GM19023 (cell line): ENCODE data around the gene KCTD1.

Experiments
- ATAC-seq: cut with Tn5 transposase; IDR thresholded peaks from one replicate; pipeline ENCODE4 v1.9.1; 2021; ENCODE audit warnings: mild to moderate bottlenecking, moderate library complexity; ENCODE audit not compliant: unreplicated experiment

Gene KCTD1

GRCh38 chr18:26487437-26487836, 60.9 kb downstream of the KCTD1 start:
- ATAC-seq, result peak; percentile 90

GRCh38 chr18:26483633-26484032, 64.7 kb downstream of the KCTD1 start:
- no peak for ATAC-seq

- ATAC-seq, result no peak
Observed at GRCh38 chr18:26482569-26482968, 65.8 kb downstream of the KCTD1 start.

- ATAC-seq, result no peak
Observed at GRCh38 chr18:26480897-26481795, 67.2 kb downstream of the KCTD1 start.

GRCh38 chr18:26479681-26480079, 68.7 kb downstream of the KCTD1 start:
- no peak for ATAC-seq

- ATAC-seq, result no peak
Observed at GRCh38 chr18:26479065-26479680, 69.2 kb downstream of the KCTD1 start.

GRCh38 chr18:26477828-26478466, 70.4 kb downstream of the KCTD1 start:
- ATAC-seq, result no peak

- ATAC-seq, result no peak
Observed at GRCh38 chr18:26476697-26477096, 71.7 kb downstream of the KCTD1 start.

GRCh38 chr18:26474542-26474941, 73.8 kb downstream of the KCTD1 start:
- no peak for ATAC-seq

- no peak for ATAC-seq
Observed at GRCh38 chr18:26473672-26474071, 74.7 kb downstream of the KCTD1 start.

GRCh38 chr18:26471826-26472225, 76.5 kb downstream of the KCTD1 start:
- no peak for ATAC-seq

- no peak for ATAC-seq
Observed at GRCh38 chr18:26471027-26471426, 77.3 kb downstream of the KCTD1 start.

GRCh38 chr18:26470011-26470637, 78.2 kb downstream of the KCTD1 start:
- peak; percentile 84 for ATAC-seq

- peak; percentile 55 for ATAC-seq
Observed at GRCh38 chr18:26468931-26469340, 79.4 kb downstream of the KCTD1 start.

- ATAC-seq, result no peak
Observed at GRCh38 chr18:26466026-26466425, 82.3 kb downstream of the KCTD1 start.

GRCh38 chr18:26465431-26465830, 82.9 kb downstream of the KCTD1 start:
- ATAC-seq, result no peak

GRCh38 chr18:26464128-26465011, 84.0 kb downstream of the KCTD1 start:
- ATAC-seq, result no peak

- ATAC-seq, result no peak
Observed at GRCh38 chr18:26462355-26462754, 86.0 kb downstream of the KCTD1 start.

GRCh38 chr18:26461405-26461804, 86.9 kb downstream of the KCTD1 start:
- ATAC-seq, result no peak

GRCh38 chr18:26460449-26461091, 87.8 kb downstream of the KCTD1 start:
- ATAC-seq, result peak; percentile 63
